K562 (cell line): ENCODE measurements around the gene OR2AJ1. TPM values are rescaled to one million over a fixed set of nuclear protein-coding genes. Genes with fewer than 3 reads are reported as not detected.
A peak's percentile ranks its signal among the peaks of the same experiment; 100 is the strongest.

ENCODE experiments used
- ATAC-seq: fragments of 200-7000 bp; cut with Tn5 transposase; 3 replicates; pipeline ENCODE4 v1.9.1; 2020; ENCODE audit warnings: moderate library complexity
- Bru-seq: library from RNA; stranded (reverse); fragments of 400-500 nt; gene quantifications from one replicate; lab custom pipeline; 2021; lab: Mats Ljungman, UMichigan
- BruChase-seq, 2 experiments: library from RNA; stranded (reverse); fragments of 400-500 nt; gene quantifications; one replicate each; lab custom pipeline; 2021; lab: Mats Ljungman, UMichigan
- BruUV-seq: library from RNA; stranded (reverse); fragments of 400-500 nt; replicated peaks from 2 replicates; lab custom pipeline; 2021; lab: Mats Ljungman, UMichigan
- CTCF ChIA-PET: fragments of 300-600 bp; formaldehyde crosslinking; extraction: SDS; loops from one replicate; lab custom pipeline; 2021; ENCODE audit warnings: low intra/inter-chr PET ratio; lab: Yijun Ruan, JAX
- POLR2A ChIA-PET: fragments of 300-600, 350-650 bp; sonication (Branson Sonifier 250); formaldehyde crosslinking; extraction: SDS; loops from one replicate; lab custom pipeline; 2021; ENCODE audit warnings: antibody characterized with exemption, inconsistent platforms; lab: Yijun Ruan, JAX
- DNase-seq, 4 experiments: peaks; one replicate each; pipeline versions ENCODE4 v3.0.0 to v3.0.0-alpha.2; 2011 to 2018; ENCODE audit warnings: low spot score in 3 of 4, mixed read lengths in 3 of 4; ENCODE audit errors: extremely low read depth in 1 of 4
- FAIRE-seq: peaks from 2 replicates; lab custom pipeline; 2011; peaks lifted over from hg19 to GRCh38; lab: Jason Lieb, UNC
- H2AFZ ChIP-seq: 2 replicates; pipeline ENCODE4 v1.6.0; 2011; ENCODE audit warnings: low read depth, low read length, control low read depth, inconsistent platforms
- H3K27ac ChIP-seq: fragments of 200-600 bp; 3 replicates; pipeline ENCODE4 v1.8.0; 2011; ENCODE audit warnings: low read depth, mild to moderate bottlenecking, control low read depth, inconsistent platforms, low read length, moderate library complexity, mixed read lengths; ENCODE audit errors: extremely low read depth
- H3K27me3 ChIP-seq, 2 experiments: fragments of 300-600 bp in 1 of 2; 2 replicates in 1 of 2; 3 replicates in 1 of 2; pipeline versions ENCODE4 v1.6.0 to v1.8.0; 2011; ENCODE audit warnings: inconsistent platforms in 2 of 2, low read length in 2 of 2, mild to moderate bottlenecking in 1 of 2, mixed read lengths in 1 of 2, moderate library complexity in 1 of 2; ENCODE audit not compliant: control insufficient read depth in 2 of 2, insufficient read depth in 2 of 2
- H3K36me3 ChIP-seq: fragments of 300-600 bp; 3 replicates; pipeline ENCODE4 v1.8.0; 2011; ENCODE audit warnings: mild to moderate bottlenecking, low read length, inconsistent platforms; ENCODE audit not compliant: control insufficient read depth, insufficient read depth
- H3K4me1 ChIP-seq, 2 experiments: fragments of 200-600 bp in 1 of 2; replicated peaks in 1 of 2; 2 replicates in 1 of 2; 3 replicates in 1 of 2; pipeline versions ENCODE4 v1.5.1 to v1.8.0; 2011; ENCODE audit warnings: inconsistent platforms in 2 of 2, low read length in 2 of 2, mild to moderate bottlenecking in 1 of 2, mixed read lengths in 1 of 2, moderate library complexity in 1 of 2; ENCODE audit not compliant: control insufficient read depth in 2 of 2, insufficient read depth in 2 of 2
- H3K4me2 ChIP-seq: 2 replicates; pipeline ENCODE4 v1.6.1; 2011; ENCODE audit warnings: low read length, control low read depth, inconsistent platforms, mixed read lengths; ENCODE audit not compliant: insufficient read depth
- H3K4me3 ChIP-seq: fragments of 200-600 bp; sonication (generic), shearing (Covaris generic); 2 replicates; pipeline ENCODE4 v1.5.1; 2016; ENCODE audit warnings: control low read depth, inconsistent platforms
- H3K79me2 ChIP-seq: fragments of 200-600 bp; 3 replicates; pipeline ENCODE4 v1.8.0; 2011; ENCODE audit warnings: low read length, inconsistent platforms; ENCODE audit not compliant: control insufficient read depth, insufficient read depth
- H3K9ac ChIP-seq, 2 experiments: 2 replicates each; pipeline versions ENCODE4 v1.6.0 to v1.6.1; 2011; ENCODE audit warnings: low read depth in 2 of 2, low read length in 2 of 2, control low read depth in 1 of 2, inconsistent platforms in 1 of 2, mild to moderate bottlenecking in 1 of 2, mixed read lengths in 1 of 2; ENCODE audit not compliant: insufficient read depth in 1 of 2
- H3K9me1 ChIP-seq: one replicate; pipeline ENCODE4 v1.6.0; 2011; ENCODE audit warnings: inconsistent platforms, mild to moderate bottlenecking, low read length, moderate library complexity; ENCODE audit not compliant: control insufficient read depth, insufficient read depth
- H3K9me3 ChIP-seq: replicated peaks from 2 replicates; pipeline ENCODE4 v1.5.1; 2011; ENCODE audit warnings: low read depth, low read length, inconsistent platforms; ENCODE audit not compliant: control insufficient read depth, insufficient read depth
- H4K20me1 ChIP-seq: replicated peaks from 2 replicates; pipeline ENCODE4 v1.6.1; 2011; ENCODE audit warnings: low read length, inconsistent platforms, mixed read lengths; ENCODE audit not compliant: control insufficient read depth, insufficient read depth
- CEBPZ ChIP-seq: fragments of 150-350 bp; IDR thresholded peaks from 2 replicates; pipeline ENCODE4 v1.6.1; 2014; ENCODE audit warnings: low read depth, mild to moderate bottlenecking, low read length, borderline replicate concordance
- ESRRA ChIP-seq: fragments of 450-650 bp; IDR thresholded peaks from 2 replicates; pipeline ENCODE4 v1.6.1; 2014; ENCODE audit warnings: low read depth, mild to moderate bottlenecking, moderate library complexity, borderline replicate concordance
- FOSL1 ChIP-seq: fragments of 200-800 bp; sonication (Bioruptor generic); conservative IDR thresholded peaks from 2 replicates; pipeline ENCODE4 v1.6.1; 2016; ENCODE audit warnings: missing genetic modification characterization, missing compliant biosample characterization
- JUND ChIP-seq, 2 experiments: IDR thresholded peaks; 2 replicates in 1 of 2; 3 replicates in 1 of 2; pipeline ENCODE4 v1.6.1; 2011; ENCODE audit warnings: borderline replicate concordance in 2 of 2, low read depth in 2 of 2, low read length in 2 of 2, improper control_type of control experiment in 1 of 2, missing biosample characterization in 1 of 2, missing genetic modification characterization in 1 of 2, missing genetic modification reagents in 1 of 2
- PYGO2 ChIP-seq: fragments of 450-650 bp; IDR thresholded peaks from 2 replicates; pipeline ENCODE4 v1.6.1; 2016; ENCODE audit warnings: mild to moderate bottlenecking, missing genetic modification characterization, moderate library complexity, missing compliant biosample characterization
- ZNF780A ChIP-seq: fragments of 250-450 bp; sonication (Bioruptor Pico); IDR thresholded peaks from 2 replicates; pipeline ENCODE4 v1.5.0; 2021; ENCODE audit warnings: mild to moderate bottlenecking
- WGBS: fragments of 100-300 bp; shearing (Covaris generic); methylation state at CpG from one replicate; pipeline ENCODE4 v1.1.6; 2016; ENCODE audit warnings: low coverage, mixed read lengths; ENCODE audit not compliant: insufficient coverage; ENCODE audit errors: missing lambda C conversion rate; 5-methylcytosine and 5-hydroxymethylcytosine counted together
- in situ Hi-C: fragments of 300-500 bp; cut with MboI; formaldehyde crosslinking; loops from 4 replicates; pipeline ENCODE4 v1.15.0; 2018; ENCODE audit warnings: inconsistent platforms, mixed read lengths
- intact Hi-C: fragments of 100-400 bp; cut with micrococcal nuclease; formaldehyde crosslinking; loops from 2 replicates; pipeline ENCODE4 v1.14.2; 2022
- long read RNA-seq, 3 experiments: library from polyadenylated mRNA in 2 of 3; library from RNA in 1 of 3; unstranded in 2 of 3; stranded (forward) in 1 of 3; transcript quantifications; one replicate each; pipeline ENCODE4 v2.0.0, GENCODE V29; 2019 to 2022
- polyA minus RNA-seq, 3 experiments: library from RNA; depleted of rRNA, polyadenylated mRNA; stranded (reverse); fragments of >200 nt; gene quantifications; 2 replicates each; pipeline ENCODE4 v1.2.3, GENCODE V29; 2011
- polyA plus RNA-seq, 8 experiments: library from polyadenylated mRNA; depleted of rRNA in 4 of 8; stranded (reverse) in 5 of 8; unstranded in 3 of 8; fragments of >200 nt; fragmentation: Nextera tagmentation in 2 of 8; fragmentation: Illumina TruSeq in 1 of 8; extraction: Ambion mirVana in 2 of 8; extraction: Trizol in 1 of 8; gene quantifications; 2 replicates each; pipeline versions ENCODE4 v1.2.1 to v1.2.3, GENCODE V29; 2011 to 2014; ENCODE audit warnings: inconsistent platforms in 1 of 8, missing spikeins in 1 of 8
- total RNA-seq, 7 experiments: library from RNA; depleted of rRNA in 6 of 7; stranded (reverse); fragments of >200 nt in 6 of 7; fragmentation: Illumina TruSeq in 2 of 7; extraction: Trizol in 2 of 7; gene quantifications; 2 replicates each; pipeline versions ENCODE4 v1.2.1 to v1.2.3, GENCODE V29; 2011 to 2021; ENCODE audit warnings: low replicate concordance in 1 of 7

The OR2AJ1 gene
- 0.21 TPM in 1 of 2 replicates, not detected in the other for total RNA-seq (2011; cell fraction: chromatin; rRNA removed; ENCODE audit: low replicate concordance)
- total RNA-seq (2011; cell fraction: nucleolus; rRNA removed): 0.17 TPM in 1 of 2 replicates, not detected in the other
- total RNA-seq (2011; cell fraction: nucleoplasm; rRNA removed): 0.22 and 0.69 TPM in 2 replicates
- total RNA-seq (2014; rRNA removed) (not detected in 2 replicates), total RNA-seq (2014; rRNA removed; fragmentation: Illumina TruSeq; extraction: Trizol) (not detected in 2 replicates), total RNA-seq (2015; rRNA removed; fragmentation: Illumina TruSeq; extraction: Trizol) (not detected in 2 replicates), total RNA-seq (2021) (not detected in 2 replicates), polyA plus RNA-seq (2011; rRNA removed) (not detected in 2 replicates), polyA plus RNA-seq (2014; fragmentation: Illumina TruSeq; extraction: Trizol) (not detected in 2 replicates), polyA plus RNA-seq (2014; fragmentation: Nextera tagmentation; extraction: Ambion mirVana) (not detected), polyA plus RNA-seq (2014; rRNA removed) (not detected in 2 replicates), polyA minus RNA-seq (2011; rRNA and poly(A)+ RNA removed) (0.14 TPM in 1 of 2 replicates, not detected in the other), Bru-seq, nascent RNA (percentile 27 among the genes with signal in this experiment), BruChase-seq, experiment 1, labeled RNA remaining after a 2-hour chase (percentile 30 among the genes with signal in this experiment), BruChase-seq, experiment 2, labeled RNA remaining after a 6-hour chase (percentile 35 among the genes with signal in this experiment)
- not detected in 2 replicates for polyA plus RNA-seq (2011; cell fraction: cytosol; rRNA removed)
- not detected in 2 replicates for polyA plus RNA-seq (2011; cell fraction: nucleus; rRNA removed)
- not detected in 2 replicates for polyA plus RNA-seq (2012)
- not detected in 2 replicates for polyA minus RNA-seq (2011; cell fraction: cytosol; rRNA and poly(A)+ RNA removed)
- 0.22 TPM in 1 of 2 replicates, not detected in the other for polyA minus RNA-seq (2011; cell fraction: nucleus; rRNA and poly(A)+ RNA removed)
- long read RNA-seq, experiment 1: 0 reads
- long read RNA-seq, experiment 2: 0 reads
- long read RNA-seq, experiment 3: 0 reads

GRCh38 chr1:247924868-247925267 lies at the start of gene OR2AJ1:
TSS of gene OR2AJ1 (plus strand) at chr1:247924889. CDS start at chr1:247933769, 8,880 bp downstream.
- Histone ChIP-seq H3K9me3 (no peaks in the 10 kb centered on the region), H3K9ac (no peak within 1 kb of the TSS), H2AFZ (peak within 1 kb of the TSS; percentile 29; the same call in 1 of the 2 replicates), H3K4me1 (no peaks in the 10 kb centered on the region), H3K9me1 (no peaks in the 10 kb centered on the region), H3K4me3 (no peak within 1 kb of the TSS), H3K79me2 (no peaks in the 10 kb centered on the region), H4K20me1 (no peaks in the 10 kb centered on the region), H3K36me3 (no peaks in the 10 kb centered on the region), H3K4me2 (no peak within 1 kb of the TSS; the same call in 1 of the 2 replicates), H3K27me3 (no peaks in the 10 kb centered on the region), H3K27ac (no peak within 1 kb of the TSS)
- intact Hi-C loops: no loop called here
- 11% methylated on average over 9 of the region's 9 CpGs for WGBS
- FAIRE-seq (no peak), ATAC-seq (peak; percentile 63), DNase-seq (no peak)
- TF ChIP-seq CEBPZ: no peak
- no peak for TF ChIP-seq PYGO2 (tag)
- TF ChIP-seq JUND (IDR thresholded peaks at IDR 0.05; ENCODE audit: borderline replicate concordance, low read depth, low read length): no peak
- peak; percentile 31; the same call in 1 of the 3 replicates for TF ChIP-seq JUND (tag; IDR thresholded peaks at IDR 0.05; ENCODE audit: borderline replicate concordance, low read depth, low read length)
- no peak for TF ChIP-seq ZNF780A (CRISPR knock-in tag)
- TF ChIP-seq ESRRA: 0 out of 2 replicates have a peak, but pooled peaks have one; percentile 30
- peak; percentile 34; the same call in 1 of the 2 replicates for TF ChIP-seq FOSL1 (tag)
- no TSS peak for BruUV-seq
- ChIA-PET POLR2A (no interaction called here), CTCF (no interaction called here)
- in situ Hi-C loops: no loop called here
